SIG-M5 (cell line): Measurements from ENCODE around the gene DIAPH3.

Source experiments
- DNase-seq: peaks from one replicate; lab custom pipeline; 2025; lab: John Stamatoyannopoulos, UW

DIAPH3 gene

DNA sequence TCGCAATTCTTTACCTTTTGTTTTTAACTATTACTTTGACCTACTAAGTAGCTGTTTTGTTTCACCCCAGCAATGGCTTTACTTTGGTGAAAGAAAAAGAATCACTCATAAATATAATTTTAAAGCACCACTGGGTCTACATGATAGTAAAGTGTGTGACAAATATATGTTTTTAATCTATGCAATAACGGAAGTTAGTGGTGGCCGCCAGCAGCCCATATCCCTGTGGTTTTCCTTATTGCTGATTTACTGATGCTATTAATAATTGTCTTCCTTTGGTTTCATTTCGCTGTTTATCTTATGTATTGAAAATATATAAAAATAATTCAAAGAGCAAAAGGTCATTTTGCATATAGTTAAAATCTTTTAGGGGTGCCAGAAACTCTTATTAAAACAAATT, 491.3 kb downstream of the DIAPH3 start:
- DNase-seq: no peak

DNA sequence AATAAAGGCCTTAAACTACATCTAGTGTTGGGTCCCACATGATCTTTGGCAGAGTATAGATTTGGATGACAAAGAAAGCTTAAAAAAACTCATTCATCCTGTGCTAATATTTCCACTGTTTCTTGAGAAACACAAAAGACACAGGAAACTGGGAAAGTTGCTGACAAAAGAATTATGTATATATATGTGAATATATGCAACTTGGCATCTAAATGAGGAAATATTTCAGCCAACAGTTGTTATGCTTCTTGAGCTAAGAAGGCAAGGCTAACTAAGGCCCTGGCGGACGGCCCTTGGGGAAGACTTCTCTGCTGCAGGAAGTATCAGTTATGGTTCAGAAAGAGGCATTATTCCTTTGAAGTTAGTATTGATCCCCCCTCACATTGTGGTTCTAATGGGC, 491.8 kb downstream of the DIAPH3 start:
- no peak for DNase-seq

DNA sequence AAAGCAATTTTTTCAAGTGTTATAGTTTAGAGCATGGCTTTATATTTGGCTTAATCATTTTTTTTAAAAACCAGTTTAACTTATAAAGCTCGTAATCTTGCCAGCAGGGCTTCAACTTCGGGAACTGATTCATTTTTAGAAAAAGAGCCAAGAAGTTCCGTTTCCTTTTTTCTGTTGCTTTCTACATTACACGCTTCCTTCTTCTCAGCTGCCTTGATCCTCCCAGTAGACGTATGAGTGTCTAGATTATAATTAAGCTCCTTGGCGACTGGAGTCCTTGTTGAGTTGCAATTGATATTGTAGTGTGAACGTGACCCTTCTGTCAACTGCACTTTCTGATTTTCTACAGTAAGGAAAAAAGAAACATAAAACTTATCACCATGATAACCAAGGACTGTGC, 497.2 kb downstream of the DIAPH3 start:
- DNase-seq: peak; percentile 56

DNA sequence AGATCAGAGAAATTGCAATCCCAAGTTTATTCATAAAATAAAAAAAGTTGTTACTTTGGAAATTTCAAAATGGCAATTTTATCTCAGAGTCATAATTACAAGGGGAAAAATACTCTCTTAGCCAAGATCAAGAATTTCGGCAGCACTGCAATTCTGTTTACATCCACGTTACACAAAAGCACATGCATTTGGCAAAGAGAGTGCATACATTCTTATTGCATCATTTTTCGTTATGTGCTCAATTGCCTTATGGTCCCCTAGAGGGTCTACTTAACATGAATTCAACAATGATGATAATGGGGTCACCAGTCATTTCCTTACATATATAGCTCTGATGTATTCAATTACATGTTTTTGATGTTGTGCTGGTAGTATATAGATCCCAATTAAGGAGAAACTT, 498.0 kb downstream of the DIAPH3 start:
- no peak for DNase-seq

DNA sequence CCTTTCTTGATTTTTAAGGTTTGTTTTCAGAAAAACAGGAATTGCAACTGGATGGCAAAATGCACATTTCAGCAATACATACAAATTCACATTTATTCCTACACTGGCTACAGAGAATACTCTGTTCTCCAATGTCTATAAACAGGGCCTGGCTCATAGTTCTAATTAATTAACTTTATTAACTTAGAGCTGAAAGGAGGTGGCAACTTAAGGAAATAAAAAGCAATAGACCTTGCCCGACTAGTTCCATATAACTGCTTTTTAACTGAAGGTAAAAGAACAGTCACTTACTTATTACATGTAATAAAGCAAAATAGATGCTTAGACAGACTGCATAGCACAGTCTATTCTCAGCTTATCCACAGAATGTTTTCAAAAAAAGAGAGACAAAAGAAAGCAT, 498.5 kb downstream of the DIAPH3 start:
- DNase-seq: no peak

DNA sequence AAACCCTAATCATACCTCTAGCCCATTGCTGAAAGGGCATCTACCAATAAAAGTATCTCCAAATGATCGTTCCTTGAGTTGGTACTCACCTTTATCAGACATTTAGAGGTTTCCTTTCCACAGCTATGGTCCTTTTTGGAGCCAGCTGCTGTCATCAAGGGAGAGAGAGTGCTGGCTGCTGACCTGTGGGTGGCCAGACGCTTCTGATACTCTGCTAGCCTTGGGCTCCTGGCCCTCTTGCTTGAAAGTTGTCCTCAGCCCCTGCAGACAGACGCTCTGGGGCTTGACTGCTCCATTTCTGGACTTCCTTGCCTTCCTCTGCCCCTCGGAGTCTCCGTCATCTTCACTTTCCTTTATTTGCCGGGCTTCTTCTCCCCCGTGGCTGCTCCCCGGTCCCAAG, 499.1 kb downstream of the DIAPH3 start:
- DNase-seq: no peak

DNA sequence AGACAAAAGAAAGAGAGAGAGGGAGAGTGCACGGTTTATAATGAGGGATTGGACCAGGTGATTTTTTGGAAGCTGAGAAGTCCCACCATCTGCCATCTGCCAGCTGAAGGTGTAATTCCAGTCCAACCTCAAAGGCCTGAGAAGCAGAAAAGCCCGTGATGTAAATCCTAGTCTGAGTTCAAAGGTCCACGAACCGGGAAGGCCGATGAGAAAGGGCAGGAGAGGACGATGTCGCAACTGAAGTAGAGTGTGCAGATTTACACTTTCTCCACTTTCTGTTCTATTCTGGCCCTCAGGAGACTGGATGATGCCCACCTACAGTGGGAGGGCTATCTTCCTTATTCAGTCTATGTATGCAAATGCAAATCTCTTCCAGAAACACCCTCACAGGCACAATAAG, 500.0 kb downstream of the DIAPH3 start:
- no peak for DNase-seq

DNA sequence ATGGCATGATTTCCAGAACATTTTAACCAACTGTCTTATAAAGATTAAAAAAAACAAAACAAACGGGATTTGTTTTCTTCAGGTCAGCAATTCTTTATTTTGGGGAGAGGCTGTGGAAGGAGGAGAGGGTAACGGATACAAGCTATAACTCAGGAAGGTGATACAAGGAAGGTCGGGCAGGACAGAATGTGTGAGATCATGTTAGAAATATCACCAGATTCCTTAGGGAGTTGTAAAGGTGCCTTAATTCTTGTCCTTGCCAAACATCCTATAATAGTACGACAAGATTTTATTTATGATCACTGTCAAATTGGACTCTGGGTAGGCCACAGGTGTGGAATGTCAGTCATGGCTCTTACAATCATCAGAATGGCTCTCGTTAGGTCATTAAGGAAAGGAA, 503.1 kb downstream of the DIAPH3 start:
- no peak for DNase-seq

DNA sequence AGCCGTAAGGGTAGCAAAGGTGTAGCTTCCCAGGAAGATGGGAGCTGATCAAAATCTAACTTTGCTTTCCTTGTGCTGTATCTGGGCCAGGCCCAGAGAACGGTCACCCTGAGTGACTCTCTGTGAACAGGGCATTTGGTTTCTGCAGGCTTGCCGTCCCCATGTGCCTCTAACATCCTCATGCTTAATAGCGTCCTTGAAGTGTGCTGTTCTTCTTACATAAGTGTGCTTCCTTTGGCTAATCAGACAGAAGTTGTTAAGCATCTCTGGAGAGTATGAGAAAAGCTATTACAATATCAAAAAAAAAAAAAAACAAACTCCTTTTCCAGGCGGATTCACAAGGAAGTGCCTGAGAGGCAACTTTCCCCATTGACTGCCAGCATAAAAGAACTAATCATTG, 503.7 kb downstream of the DIAPH3 start:
- no peak for DNase-seq

DNA sequence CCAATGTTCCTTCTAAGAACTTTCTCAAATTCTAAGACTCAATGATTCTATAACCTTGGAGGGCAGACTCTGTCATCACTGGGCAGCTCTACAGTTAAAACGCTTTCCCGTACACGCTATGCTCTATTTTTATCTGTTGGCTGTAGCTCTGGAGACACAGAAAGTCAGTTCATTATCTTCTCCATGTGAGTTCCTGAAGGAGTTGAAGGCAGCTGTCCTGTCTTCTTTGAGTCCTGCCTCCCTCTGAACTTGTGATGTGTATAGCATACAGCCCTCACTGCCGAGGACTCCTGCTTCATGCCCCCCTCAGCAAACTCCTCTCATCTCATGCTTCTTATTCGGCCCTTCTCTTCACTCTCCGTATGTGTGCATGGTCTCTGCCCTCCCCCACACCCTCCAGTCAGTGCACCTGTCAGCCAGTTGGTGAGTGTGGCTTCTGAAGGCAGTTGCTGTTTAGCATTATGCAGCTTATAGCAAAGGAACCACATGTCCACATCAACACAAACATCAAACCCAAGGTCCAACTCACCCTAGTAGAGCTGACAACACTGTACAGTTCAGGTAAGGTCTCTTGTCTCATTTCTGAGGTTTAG, 504.9 kb downstream of the DIAPH3 start:
- no peak for DNase-seq

DNA sequence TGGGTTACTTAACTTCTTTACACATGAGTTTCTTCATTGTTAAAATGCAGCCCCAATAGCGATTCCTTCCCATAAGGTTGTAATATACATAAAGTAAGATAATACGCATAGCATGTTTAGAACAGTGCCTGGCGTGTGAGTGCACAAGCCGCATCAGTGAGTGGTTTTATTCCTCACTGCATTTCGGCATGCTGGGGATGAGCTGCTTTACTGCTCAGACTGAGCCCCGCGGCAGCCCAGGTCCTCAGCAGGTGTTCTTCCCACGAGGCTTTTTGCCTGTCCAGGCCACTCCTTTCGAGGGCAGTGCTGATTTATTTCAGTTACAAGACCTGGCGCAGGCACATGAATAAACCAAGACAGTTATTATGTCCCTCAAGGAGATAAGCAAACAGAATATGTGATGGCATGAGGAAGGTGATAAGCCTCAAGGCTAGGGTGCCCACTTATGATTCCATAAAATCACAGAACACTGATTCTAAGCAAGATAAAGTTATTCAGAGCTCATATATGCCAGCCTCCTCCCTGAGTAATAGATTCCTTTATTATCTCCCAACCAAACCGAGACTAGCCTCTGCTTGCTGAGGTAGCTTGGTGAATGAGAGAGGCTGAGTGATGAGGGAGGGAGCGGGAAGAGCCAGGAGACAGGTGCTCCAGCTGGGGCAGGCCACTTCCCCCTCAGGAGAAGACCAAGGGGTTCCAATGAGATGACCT, 505.5 kb downstream of the DIAPH3 start:
- no peak for DNase-seq

DNA sequence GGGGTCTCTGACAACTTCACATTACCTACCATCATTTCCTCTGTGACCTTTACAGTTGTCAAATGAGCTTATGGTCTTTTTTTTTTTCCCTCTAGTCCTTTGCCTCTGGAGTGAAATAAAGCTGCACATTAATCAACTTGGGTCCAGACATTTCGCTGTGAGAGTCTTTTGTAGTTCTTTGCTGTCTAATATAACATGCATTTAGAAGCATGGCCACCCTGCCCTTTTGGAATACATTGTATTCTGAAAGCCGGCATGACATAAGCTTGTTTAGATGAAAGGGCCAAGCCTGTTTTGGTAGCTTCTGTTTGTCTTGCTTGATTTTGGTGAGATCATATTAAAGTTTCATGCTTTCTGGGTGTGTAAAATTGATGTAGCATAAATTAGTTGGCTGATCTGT, 509.8 kb downstream of the DIAPH3 start:
- no peak for DNase-seq

DNA sequence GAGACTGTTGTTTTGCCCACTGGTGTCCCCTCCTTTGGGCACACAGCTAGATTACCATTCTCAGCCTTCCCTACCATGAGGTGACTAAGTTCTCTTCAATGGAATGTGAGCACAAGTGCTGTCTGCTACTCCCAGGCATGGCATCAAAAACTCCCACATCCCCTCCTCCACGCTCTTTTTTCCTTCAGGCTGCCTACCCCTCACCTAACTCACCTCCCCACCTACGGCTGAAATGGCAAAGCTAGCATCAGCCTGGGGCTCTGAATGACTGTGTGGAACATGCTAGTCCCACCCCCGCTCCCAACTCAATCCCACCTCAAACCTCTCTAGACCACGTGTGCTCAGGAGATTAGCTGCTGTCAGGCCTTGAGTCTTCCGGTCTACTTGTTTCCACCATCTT, 512.2 kb downstream of the DIAPH3 start:
- no peak for DNase-seq

DNA sequence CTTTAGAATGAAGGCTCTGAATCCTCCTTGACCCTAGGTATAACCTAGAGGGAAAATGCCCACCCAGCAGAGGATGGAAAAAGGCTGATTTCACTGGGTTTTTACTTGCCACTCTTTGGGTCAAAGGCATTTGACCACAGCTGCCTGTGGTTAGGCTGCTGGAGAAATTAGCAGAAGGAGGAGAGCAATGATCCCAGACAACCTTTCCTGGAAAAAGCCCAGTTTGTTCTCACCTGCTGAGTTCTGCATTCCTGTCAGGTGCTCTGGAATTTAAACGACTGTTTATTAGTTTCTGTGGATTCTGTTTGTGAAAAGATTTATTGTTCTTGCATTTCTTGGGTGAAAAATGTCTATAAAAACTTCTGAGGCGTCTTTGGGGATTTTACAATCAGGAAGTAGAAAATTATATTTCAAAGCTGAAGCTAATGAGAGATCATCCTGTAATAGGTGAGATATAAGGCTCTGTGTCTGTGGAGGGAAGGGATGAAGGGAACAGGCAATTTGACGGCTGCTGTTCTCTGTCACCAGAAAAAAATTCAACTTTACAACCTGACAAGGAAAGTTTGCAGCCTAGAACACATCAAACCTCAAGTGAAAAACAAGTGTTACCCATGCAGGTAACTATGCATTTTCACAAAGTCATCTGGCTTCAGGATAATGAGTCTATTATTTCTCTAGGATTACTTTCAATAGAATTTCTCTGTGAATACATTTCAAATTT, 519.7 kb downstream of the DIAPH3 start:
- DNase-seq: no peak

DNA sequence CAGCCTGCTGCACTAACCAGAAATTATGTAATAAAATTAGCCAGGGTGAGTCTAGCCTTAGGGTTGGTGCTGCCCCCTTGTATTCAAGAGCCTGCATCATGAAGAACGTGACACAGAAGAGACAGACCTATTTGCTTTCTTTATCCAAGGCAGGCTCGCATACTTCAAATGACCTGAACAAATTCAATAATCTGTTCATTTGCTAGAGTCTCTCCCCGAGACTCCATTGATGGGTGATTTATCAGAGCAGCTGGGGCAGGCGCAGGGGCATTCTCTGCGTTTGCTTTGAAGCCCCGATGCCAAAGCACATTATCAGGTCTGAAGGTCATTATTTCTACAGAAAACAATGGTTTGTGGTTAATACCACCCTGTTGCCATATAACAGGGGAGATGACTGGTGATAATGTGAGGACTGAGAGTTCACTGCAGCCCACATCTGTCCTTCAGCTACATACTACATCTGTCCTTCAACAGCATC, 520.3 kb downstream of the DIAPH3 start:
- no peak for DNase-seq

DNA sequence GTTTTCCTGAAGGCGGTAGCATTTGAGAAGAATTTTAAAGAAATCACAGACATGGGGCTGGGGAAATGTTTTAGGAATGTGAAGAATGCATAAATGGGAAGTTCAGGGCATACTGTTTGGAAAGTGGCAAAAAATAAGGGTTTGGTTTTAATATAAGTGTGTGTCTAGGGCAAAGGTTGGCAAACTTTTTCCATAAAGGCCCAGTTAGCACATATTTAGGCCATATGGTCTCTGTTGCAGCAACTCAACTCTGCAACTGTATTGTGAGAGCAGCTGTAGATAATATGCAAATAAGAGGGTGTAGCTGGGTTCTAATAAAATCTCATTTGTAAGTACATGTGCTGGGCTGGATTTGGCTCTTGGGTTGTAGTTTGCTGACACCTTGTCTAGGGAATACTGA, 521.9 kb downstream of the DIAPH3 start:
- no peak for DNase-seq

DNA sequence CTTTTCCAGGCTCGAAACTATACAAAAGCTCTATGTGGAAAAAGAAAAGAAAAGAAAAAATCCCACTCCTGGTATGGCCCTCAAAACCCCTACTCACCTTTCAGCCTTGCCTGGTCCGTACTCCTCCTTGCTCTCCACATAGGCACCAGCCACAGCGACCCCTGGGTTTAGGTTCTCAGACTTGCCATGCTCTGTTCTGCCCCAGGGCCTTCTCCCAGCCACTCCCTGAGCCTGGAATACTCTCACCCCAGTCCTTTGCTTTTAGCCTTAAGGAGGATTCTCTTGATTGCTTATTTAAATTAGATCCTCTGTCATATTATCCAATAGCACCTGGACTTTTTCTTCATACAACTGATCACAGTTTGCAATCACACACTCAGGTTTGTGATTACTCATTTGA, 522.5 kb downstream of the DIAPH3 start:
- DNase-seq: no peak

DNA sequence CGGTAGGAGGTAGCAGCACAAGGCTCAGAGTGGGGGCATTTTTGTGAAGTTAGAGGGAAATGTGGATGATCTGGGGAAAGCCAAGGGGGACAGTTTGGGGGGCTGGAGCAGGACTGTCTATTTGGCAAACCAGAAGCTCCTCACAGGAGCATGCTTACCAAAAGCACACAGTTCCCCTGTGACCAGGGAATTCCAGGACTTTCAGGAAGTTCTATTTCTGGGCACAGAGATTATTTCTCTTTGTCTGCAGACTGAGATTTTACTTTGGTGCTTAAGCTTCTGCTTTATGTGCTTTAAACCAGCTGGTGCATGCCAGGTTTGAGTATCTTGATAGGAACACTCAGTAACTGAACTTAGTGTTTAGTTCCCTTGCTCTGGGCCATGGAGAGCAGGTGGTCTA, 525.3 kb downstream of the DIAPH3 start:
- no peak for DNase-seq

DNA sequence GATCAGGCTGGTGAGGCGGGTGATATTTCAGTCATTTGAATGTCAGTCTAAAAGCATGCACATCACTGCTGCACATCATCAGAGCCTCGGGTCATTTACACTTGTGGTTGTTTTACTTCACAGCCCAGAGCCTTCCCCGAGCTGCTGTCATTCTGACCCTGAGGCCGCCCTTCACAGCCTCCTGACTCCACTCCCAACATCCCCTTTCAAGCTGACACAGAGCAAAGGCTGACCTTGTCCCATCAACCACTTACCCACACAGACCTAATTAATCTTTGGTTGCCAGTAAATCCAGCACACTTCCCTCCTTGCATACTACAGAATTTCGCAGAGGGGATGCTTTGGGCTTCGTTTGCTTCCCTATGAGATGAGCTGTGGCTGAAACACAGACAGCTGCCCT, 528.1 kb downstream of the DIAPH3 start:
- no peak for DNase-seq

DNA sequence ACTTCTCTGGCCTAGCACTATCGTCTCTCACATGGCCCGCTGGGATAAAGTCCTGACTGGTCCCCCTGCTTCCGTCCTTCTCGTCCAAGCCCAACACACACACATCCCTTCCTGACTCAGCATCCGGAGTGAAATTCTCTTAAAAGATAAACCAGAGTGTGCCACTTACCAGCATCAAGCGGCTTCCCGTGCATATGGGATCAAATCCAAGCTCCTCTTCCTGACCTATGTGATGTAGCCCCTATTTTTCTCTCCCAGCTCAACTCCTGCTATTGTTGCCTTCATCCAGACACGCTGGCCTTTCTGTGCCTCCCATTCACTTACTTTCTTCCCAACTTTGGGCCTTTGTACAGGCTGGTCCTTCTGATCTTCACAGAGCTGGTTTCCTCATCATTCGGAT, 530.4 kb downstream of the DIAPH3 start:
- no peak for DNase-seq

DNA sequence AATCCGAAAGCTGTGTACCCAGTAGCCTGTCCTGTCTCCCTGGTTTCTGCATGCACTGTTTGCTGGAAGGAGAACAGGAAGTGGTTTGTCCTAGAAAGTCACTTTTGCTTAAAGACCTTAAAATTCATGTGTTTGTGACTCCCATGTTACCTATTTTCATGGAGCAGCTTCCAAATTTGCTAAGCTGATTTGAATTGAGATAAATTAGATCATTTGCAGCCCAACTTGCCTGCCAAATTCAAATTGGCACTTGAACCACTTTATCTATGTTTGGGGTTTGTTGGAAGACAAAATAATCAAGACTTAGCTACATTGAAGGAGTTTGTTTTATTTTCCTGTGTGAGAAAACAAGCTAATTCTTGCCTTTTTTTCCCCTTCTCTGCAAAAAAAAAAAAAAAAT, 532.5 kb downstream of the DIAPH3 start:
- no peak for DNase-seq

DNA sequence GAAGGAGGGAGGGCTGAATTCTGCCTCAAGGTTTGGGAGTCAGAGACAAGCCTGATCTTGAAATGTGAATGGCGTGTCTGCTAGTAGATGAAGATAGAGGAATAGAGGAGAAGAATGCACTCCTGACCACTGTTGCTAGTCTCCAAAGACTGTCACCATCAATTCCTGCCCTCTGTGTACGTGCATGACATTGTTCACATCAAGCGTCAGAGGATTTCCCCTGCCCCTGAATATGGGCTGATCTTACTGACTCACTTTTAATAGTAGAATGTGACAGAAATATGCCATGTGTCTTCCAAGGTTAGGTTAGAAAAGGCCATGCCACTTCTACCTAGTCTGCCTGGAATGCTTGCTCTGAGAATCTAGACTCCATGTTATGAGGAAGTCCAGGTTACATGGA, 538.6 kb downstream of the DIAPH3 start:
- DNase-seq: no peak

DNA sequence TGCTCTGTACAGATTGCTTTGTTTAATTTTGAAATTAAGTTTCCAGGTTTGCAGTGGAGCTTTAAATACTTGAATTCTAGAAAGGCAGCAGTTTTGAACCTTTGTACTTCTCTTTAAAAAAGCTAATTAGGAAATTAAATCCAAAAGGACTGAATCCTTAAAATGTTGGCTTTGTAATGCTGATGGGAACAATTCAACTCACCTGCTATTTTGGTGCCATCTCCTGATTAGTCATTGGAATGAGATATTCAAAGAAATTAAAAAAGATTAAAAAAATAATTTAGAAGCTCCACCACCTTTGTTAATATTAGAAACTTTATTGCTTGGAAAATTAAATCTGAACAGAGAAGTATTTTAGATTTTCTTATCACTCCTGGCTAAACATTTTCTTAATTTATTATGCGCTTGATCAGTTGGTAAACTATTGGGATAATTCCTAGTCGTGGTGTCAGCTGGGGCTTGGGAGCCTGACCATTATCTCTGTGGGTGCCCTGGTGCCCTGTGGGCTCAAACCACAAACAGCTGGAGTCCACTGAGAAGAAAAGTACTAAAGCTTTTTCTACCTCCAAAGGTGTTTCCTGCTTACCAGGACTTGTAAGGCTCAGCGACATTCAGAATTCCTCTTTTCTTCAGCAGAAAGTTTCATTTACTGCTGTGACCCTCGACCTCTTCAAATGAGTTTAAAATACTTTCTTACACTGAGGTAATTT, 540.4 kb downstream of the DIAPH3 start:
- no peak for DNase-seq
